WTC11 (cell line): Measurements from ENCODE around the gene WIZ. TPM values are rescaled to one million over a fixed set of nuclear protein-coding genes. Genes with fewer than 3 reads are reported as not detected.

Experiments
- ATAC-seq: fragments of 200-7000 bp; cut with Tn5 transposase; 2 replicates; pipeline ENCODE4 v1.10.0; 2021; ENCODE audit warnings: mild to moderate bottlenecking, moderate library complexity
- CTCF ChIA-PET: fragments of 300-600 bp; sonication (Branson Sonifier 250); formaldehyde crosslinking; loops from one replicate; lab custom pipeline; 2021; ENCODE audit warnings: antibody characterized with exemption; lab: Charles Lee
- POLR2A ChIA-PET: fragments of 350-600 bp; sonication (Branson Sonifier 250); formaldehyde crosslinking; loops from one replicate; lab custom pipeline; 2021; ENCODE audit warnings: antibody characterized with exemption; lab: Charles Lee
- DNase-seq: peaks from one replicate; pipeline ENCODE4 v3.0.0; 2021; ENCODE audit warnings: low spot score
- H3K27ac Mint-ChIP-seq: 2 replicates; pipeline ENCODE4 v1.8.0; 2021; ENCODE audit warnings: mixed read lengths
- H3K27me3 Mint-ChIP-seq: 2 replicates; pipeline ENCODE4 v1.8.0; 2021; ENCODE audit warnings: low read depth, mild to moderate bottlenecking, moderate library complexity, mixed read lengths
- H3K36me3 Mint-ChIP-seq: 2 replicates; pipeline ENCODE4 v1.8.0; 2021; ENCODE audit warnings: mixed read lengths
- H3K4me1 Mint-ChIP-seq: 2 replicates; pipeline ENCODE4 v1.8.0; 2022; ENCODE audit warnings: mixed read lengths
- H3K4me3 Mint-ChIP-seq: 2 replicates; pipeline ENCODE4 v1.8.0; 2021; ENCODE audit warnings: mild to moderate bottlenecking, moderate library complexity, mixed read lengths
- H3K9me3 Mint-ChIP-seq: 2 replicates; pipeline ENCODE4 v1.8.0; 2021; ENCODE audit warnings: mixed read lengths
- CREM ChIP-seq: sonication (generic); formaldehyde crosslinking; IDR thresholded peaks from 2 replicates; pipeline ENCODE4 v1.8.1; 2022; ENCODE audit warnings: mild to moderate bottlenecking, missing genetic modification reagents, moderate library complexity
- ETV6 ChIP-seq: sonication (generic); formaldehyde crosslinking; IDR thresholded peaks from 2 replicates; pipeline ENCODE4 v1.8.1; 2022; ENCODE audit warnings: mild to moderate bottlenecking, missing genetic modification reagents
- FOXP1 ChIP-seq: sonication (generic); formaldehyde crosslinking; IDR thresholded peaks from 2 replicates; pipeline ENCODE4 v1.8.0; 2022; ENCODE audit warnings: missing genetic modification reagents, mild to moderate bottlenecking, moderate library complexity, borderline replicate concordance
- HMGA2 ChIP-seq: fragments of 250-450 bp; sonication (Bioruptor Pico); IDR thresholded peaks from 2 replicates; pipeline ENCODE4 v1.4.0; 2021; ENCODE audit warnings: mild to moderate bottlenecking, moderate library complexity
- NFE2L1 ChIP-seq: sonication (generic); formaldehyde crosslinking; IDR thresholded peaks from 2 replicates; pipeline ENCODE4 v1.8.1; 2023; ENCODE audit warnings: missing genetic modification reagents
- NR1H2 ChIP-seq: sonication (generic); formaldehyde crosslinking; IDR thresholded peaks from 2 replicates; pipeline ENCODE4 v1.9.0; 2021; ENCODE audit warnings: mild to moderate bottlenecking, moderate library complexity, missing genetic modification reagents
- OVOL2 ChIP-seq: fragments of 250-450 bp; sonication (Bioruptor Pico); IDR thresholded peaks from 2 replicates; pipeline ENCODE4 v1.9.0; 2021; ENCODE audit warnings: mild to moderate bottlenecking, borderline replicate concordance
- PRRX2 ChIP-seq: fragments of 250-450 bp; sonication (Bioruptor Pico); IDR thresholded peaks from 2 replicates; pipeline ENCODE4 v1.8.0; 2021; ENCODE audit warnings: mild to moderate bottlenecking
- RORB ChIP-seq: fragments of 250-450 bp; sonication (Bioruptor Pico); IDR thresholded peaks from 2 replicates; pipeline ENCODE4 v1.9.0; 2021; ENCODE audit warnings: mild to moderate bottlenecking
- TCF7 ChIP-seq: sonication (generic); formaldehyde crosslinking; IDR thresholded peaks from 2 replicates; pipeline ENCODE4 v1.8.0; 2022; ENCODE audit warnings: mild to moderate bottlenecking, low read depth, missing genetic modification reagents, moderate library complexity
- ZNF121 ChIP-seq: sonication (generic); formaldehyde crosslinking; IDR thresholded peaks from 2 replicates; pipeline ENCODE4 v1.8.0; 2023; ENCODE audit warnings: missing genetic modification reagents
- ZNF416 ChIP-seq: fragments of 250-450 bp; sonication (Bioruptor Pico); IDR thresholded peaks from 2 replicates; pipeline ENCODE4 v1.9.0; 2021; ENCODE audit warnings: mild to moderate bottlenecking, inconsistent platforms
- total RNA-seq: library from RNA; stranded (reverse); gene quantifications from 3 replicates; pipeline ENCODE4 v1.2.3, GENCODE V29; 2021
- TF ChIP-seq, protein P1 (sequence below): sonication (generic); formaldehyde crosslinking; IDR thresholded peaks from 2 replicates; pipeline ENCODE4 v1.8.1; 2022; ENCODE audit warnings: low read depth, mild to moderate bottlenecking, moderate library complexity, missing genetic modification reagents, borderline replicate concordance
- TF ChIP-seq, protein P2 (sequence below): sonication (generic); formaldehyde crosslinking; IDR thresholded peaks from 2 replicates; pipeline ENCODE4 v1.8.0; 2022; ENCODE audit warnings: mild to moderate bottlenecking, missing genetic modification reagents
- TF ChIP-seq, protein P3 (sequence below): sonication (generic); formaldehyde crosslinking; IDR thresholded peaks from 2 replicates; pipeline ENCODE4 v1.8.0; 2023; ENCODE audit warnings: mild to moderate bottlenecking, missing genetic modification reagents
- TF ChIP-seq, protein P4 (sequence below): sonication (generic); formaldehyde crosslinking; conservative IDR thresholded peaks from 2 replicates; pipeline ENCODE4 v1.8.1; 2023; ENCODE audit warnings: mild to moderate bottlenecking, low read depth, missing genetic modification reagents, moderate library complexity
- TF ChIP-seq, protein P5 (sequence below): sonication (generic); formaldehyde crosslinking; IDR thresholded peaks from 2 replicates; pipeline ENCODE4 v1.8.0; 2022; ENCODE audit warnings: missing genetic modification reagents
- TF ChIP-seq, protein P6 (sequence below): sonication (generic); formaldehyde crosslinking; IDR thresholded peaks from 2 replicates; pipeline ENCODE4 v1.8.0; 2023; ENCODE audit warnings: missing genetic modification reagents
- TF ChIP-seq, protein P7 (sequence below): sonication (generic); formaldehyde crosslinking; IDR thresholded peaks from 2 replicates; pipeline ENCODE4 v1.8.1; 2023; ENCODE audit warnings: mild to moderate bottlenecking, missing genetic modification reagents
- TF ChIP-seq, protein P8 (sequence below): sonication (generic); formaldehyde crosslinking; IDR thresholded peaks from 2 replicates; pipeline ENCODE4 v1.8.1; 2023; ENCODE audit warnings: mild to moderate bottlenecking, missing genetic modification reagents, moderate library complexity

WIZ gene
- total RNA-seq, 1 experiment from 2014 or later = 43.9 TPM

DNA sequence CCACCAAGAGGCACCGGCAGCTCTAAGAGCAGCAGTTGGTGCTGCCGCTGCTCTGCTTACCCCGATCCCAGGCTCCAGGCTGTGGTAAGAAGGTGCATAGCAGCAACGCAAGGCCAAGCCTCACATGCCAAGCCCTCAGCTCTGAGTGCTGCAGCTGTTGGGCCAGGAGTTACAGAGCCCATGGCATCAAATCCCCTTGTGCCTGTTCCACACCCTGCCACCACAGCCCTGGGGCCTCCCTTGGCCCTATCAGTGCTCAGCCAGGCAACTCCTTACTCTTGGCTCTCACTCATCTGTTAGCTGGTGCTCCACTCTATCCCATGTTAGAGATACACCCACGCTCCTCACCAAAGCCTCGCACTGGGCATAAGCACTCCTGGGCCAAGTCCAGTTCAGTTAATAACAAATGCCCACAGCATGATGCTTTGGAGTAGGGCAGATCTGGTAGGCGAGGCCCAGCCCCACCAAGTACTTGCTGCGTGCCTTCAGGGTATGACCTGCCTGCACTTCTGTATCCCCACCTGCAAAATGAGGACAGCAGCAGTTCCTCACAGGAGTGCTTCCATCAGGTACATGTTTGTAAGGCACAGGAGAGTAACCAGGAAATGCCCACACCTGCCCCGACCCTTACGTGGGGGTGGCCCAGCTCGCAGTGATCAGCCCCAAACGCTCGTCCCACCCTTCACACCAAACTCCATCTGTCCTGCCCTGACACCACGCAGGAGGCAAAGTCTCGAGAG is 47.2 kb downstream of the WIZ start:
- TF ChIP-seq NR1H2 (CRISPR knock-in tag) = no peak
- TF ChIP-seq NFE2L1 = no peak
- TF ChIP-seq, protein P1, sequence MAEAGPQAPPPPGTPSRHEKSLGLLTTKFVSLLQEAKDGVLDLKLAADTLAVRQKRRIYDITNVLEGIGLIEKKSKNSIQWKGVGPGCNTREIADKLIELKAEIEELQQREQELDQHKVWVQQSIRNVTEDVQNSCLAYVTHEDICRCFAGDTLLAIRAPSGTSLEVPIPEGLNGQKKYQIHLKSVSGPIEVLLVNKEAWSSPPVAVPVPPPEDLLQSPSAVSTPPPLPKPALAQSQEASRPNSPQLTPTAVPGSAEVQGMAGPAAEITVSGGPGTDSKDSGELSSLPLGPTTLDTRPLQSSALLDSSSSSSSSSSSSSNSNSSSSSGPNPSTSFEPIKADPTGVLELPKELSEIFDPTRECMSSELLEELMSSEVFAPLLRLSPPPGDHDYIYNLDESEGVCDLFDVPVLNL = no peak
- TF ChIP-seq, protein P2, sequence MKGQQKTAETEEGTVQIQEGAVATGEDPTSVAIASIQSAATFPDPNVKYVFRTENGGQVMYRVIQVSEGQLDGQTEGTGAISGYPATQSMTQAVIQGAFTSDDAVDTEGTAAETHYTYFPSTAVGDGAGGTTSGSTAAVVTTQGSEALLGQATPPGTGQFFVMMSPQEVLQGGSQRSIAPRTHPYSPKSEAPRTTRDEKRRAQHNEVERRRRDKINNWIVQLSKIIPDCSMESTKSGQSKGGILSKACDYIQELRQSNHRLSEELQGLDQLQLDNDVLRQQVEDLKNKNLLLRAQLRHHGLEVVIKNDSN = no peak
- TF ChIP-seq OVOL2 = no peak
- TF ChIP-seq CREM (CRISPR knock-in tag) = no peak
- TF ChIP-seq ETV6 = no peak
- TF ChIP-seq, protein P3, sequence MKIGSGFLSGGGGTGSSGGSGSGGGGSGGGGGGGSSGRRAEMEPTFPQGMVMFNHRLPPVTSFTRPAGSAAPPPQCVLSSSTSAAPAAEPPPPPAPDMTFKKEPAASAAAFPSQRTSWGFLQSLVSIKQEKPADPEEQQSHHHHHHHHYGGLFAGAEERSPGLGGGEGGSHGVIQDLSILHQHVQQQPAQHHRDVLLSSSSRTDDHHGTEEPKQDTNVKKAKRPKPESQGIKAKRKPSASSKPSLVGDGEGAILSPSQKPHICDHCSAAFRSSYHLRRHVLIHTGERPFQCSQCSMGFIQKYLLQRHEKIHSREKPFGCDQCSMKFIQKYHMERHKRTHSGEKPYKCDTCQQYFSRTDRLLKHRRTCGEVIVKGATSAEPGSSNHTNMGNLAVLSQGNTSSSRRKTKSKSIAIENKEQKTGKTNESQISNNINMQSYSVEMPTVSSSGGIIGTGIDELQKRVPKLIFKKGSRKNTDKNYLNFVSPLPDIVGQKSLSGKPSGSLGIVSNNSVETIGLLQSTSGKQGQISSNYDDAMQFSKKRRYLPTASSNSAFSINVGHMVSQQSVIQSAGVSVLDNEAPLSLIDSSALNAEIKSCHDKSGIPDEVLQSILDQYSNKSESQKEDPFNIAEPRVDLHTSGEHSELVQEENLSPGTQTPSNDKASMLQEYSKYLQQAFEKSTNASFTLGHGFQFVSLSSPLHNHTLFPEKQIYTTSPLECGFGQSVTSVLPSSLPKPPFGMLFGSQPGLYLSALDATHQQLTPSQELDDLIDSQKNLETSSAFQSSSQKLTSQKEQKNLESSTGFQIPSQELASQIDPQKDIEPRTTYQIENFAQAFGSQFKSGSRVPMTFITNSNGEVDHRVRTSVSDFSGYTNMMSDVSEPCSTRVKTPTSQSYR = no peak
- TF ChIP-seq, protein P4, sequence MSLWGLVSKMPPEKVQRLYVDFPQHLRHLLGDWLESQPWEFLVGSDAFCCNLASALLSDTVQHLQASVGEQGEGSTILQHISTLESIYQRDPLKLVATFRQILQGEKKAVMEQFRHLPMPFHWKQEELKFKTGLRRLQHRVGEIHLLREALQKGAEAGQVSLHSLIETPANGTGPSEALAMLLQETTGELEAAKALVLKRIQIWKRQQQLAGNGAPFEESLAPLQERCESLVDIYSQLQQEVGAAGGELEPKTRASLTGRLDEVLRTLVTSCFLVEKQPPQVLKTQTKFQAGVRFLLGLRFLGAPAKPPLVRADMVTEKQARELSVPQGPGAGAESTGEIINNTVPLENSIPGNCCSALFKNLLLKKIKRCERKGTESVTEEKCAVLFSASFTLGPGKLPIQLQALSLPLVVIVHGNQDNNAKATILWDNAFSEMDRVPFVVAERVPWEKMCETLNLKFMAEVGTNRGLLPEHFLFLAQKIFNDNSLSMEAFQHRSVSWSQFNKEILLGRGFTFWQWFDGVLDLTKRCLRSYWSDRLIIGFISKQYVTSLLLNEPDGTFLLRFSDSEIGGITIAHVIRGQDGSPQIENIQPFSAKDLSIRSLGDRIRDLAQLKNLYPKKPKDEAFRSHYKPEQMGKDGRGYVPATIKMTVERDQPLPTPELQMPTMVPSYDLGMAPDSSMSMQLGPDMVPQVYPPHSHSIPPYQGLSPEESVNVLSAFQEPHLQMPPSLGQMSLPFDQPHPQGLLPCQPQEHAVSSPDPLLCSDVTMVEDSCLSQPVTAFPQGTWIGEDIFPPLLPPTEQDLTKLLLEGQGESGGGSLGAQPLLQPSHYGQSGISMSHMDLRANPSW (CRISPR knock-in tag) = no peak
- TF ChIP-seq, all 79 proteins: peak for 0
- Mint-ChIP-seq H3K27me3 (no peaks in the 10 kb centered on the region), H3K4me1 (peaks cover 3% of the 10 kb centered on the region; the same call in 1 of the 2 replicates), H3K4me3 (no peak overlapping the region), H3K36me3 (peaks cover 38% of the 10 kb centered on the region), H3K27ac (peak overlapping the region; percentile 70; the same call in 1 of the 2 replicates), H3K9me3 (no peaks in the 10 kb centered on the region)
- ChIA-PET CTCF (interaction anchor here (1.0 to 1.5 kb wide), 2 partner anchors 16 to 151 kb away, joined by 4 to 5 read pairs; partner anchors contain the start of gene AKAP8L), POLR2A (interaction anchor here (0.7 kb wide), 1 partner anchor 16 kb away, joined by 3 read pairs; the partner anchor contains the start of gene AKAP8L)
- no peak for DNase-seq
- ATAC-seq = no peak

DNA sequence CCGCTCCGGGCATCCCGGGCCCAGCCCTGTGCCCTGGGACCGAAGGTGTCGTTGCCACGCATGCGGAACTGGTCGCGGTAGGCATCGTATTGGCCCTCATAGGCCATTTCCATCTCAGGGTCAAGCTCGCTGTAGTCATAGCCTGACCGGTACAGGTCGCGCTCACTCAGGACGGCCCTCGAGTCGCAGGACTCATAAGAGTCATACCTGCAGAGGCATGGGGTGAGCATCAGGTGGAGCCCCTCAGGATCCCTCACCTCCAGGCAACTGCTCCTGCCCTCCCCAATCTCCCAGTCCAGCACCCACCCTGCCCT is 48.4 kb downstream of the WIZ start:
- peaks cover 47% of the 10 kb centered on the region for H3K36me3 Mint-ChIP-seq
- DNase-seq (no peak), ATAC-seq (no peak)
- H3K27ac Mint-ChIP-seq = no peak overlapping the region
- no peak overlapping the region for H3K4me3 Mint-ChIP-seq
- H3K27me3 Mint-ChIP-seq = no peaks in the 10 kb centered on the region
- ChIA-PET CTCF (no interaction called here), POLR2A (interaction anchor here (0.5 to 0.8 kb wide), 2 partner anchors 17 to 387 kb away, joined by 3 to 4 read pairs; partner anchors contain the start of gene AKAP8L)
- no peaks in the 10 kb centered on the region for H3K9me3 Mint-ChIP-seq
- peaks cover 3% of the 10 kb centered on the region; the same call in 1 of the 2 replicates for H3K4me1 Mint-ChIP-seq
- TF ChIP-seq FOXP1 (CRISPR knock-in tag) = no peak
- TF ChIP-seq TCF7 (CRISPR knock-in tag) = no peak
- TF ChIP-seq HMGA2 (CRISPR knock-in tag) = no peak
- TF ChIP-seq, protein P5, sequence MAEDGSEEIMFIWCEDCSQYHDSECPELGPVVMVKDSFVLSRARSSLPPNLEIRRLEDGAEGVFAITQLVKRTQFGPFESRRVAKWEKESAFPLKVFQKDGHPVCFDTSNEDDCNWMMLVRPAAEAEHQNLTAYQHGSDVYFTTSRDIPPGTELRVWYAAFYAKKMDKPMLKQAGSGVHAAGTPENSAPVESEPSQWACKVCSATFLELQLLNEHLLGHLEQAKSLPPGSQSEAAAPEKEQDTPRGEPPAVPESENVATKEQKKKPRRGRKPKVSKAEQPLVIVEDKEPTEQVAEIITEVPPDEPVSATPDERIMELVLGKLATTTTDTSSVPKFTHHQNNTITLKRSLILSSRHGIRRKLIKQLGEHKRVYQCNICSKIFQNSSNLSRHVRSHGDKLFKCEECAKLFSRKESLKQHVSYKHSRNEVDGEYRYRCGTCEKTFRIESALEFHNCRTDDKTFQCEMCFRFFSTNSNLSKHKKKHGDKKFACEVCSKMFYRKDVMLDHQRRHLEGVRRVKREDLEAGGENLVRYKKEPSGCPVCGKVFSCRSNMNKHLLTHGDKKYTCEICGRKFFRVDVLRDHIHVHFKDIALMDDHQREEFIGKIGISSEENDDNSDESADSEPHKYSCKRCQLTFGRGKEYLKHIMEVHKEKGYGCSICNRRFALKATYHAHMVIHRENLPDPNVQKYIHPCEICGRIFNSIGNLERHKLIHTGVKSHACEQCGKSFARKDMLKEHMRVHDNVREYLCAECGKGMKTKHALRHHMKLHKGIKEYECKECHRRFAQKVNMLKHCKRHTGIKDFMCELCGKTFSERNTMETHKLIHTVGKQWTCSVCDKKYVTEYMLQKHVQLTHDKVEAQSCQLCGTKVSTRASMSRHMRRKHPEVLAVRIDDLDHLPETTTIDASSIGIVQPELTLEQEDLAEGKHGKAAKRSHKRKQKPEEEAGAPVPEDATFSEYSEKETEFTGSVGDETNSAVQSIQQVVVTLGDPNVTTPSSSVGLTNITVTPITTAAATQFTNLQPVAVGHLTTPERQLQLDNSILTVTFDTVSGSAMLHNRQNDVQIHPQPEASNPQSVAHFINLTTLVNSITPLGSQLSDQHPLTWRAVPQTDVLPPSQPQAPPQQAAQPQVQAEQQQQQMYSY (CRISPR knock-in tag) = no peak
- TF ChIP-seq, protein P6, sequence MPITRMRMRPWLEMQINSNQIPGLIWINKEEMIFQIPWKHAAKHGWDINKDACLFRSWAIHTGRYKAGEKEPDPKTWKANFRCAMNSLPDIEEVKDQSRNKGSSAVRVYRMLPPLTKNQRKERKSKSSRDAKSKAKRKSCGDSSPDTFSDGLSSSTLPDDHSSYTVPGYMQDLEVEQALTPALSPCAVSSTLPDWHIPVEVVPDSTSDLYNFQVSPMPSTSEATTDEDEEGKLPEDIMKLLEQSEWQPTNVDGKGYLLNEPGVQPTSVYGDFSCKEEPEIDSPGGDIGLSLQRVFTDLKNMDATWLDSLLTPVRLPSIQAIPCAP (CRISPR knock-in tag) = no peak
- TF ChIP-seq, protein P7, sequence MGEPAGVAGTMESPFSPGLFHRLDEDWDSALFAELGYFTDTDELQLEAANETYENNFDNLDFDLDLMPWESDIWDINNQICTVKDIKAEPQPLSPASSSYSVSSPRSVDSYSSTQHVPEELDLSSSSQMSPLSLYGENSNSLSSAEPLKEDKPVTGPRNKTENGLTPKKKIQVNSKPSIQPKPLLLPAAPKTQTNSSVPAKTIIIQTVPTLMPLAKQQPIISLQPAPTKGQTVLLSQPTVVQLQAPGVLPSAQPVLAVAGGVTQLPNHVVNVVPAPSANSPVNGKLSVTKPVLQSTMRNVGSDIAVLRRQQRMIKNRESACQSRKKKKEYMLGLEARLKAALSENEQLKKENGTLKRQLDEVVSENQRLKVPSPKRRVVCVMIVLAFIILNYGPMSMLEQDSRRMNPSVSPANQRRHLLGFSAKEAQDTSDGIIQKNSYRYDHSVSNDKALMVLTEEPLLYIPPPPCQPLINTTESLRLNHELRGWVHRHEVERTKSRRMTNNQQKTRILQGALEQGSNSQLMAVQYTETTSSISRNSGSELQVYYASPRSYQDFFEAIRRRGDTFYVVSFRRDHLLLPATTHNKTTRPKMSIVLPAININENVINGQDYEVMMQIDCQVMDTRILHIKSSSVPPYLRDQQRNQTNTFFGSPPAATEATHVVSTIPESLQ = no peak
- TF ChIP-seq ZNF121 = no peak
- TF ChIP-seq NR1H2 (CRISPR knock-in tag) = no peak
- TF ChIP-seq PRRX2 = no peak
- TF ChIP-seq ZNF416 = no peak
- TF ChIP-seq, protein P8, sequence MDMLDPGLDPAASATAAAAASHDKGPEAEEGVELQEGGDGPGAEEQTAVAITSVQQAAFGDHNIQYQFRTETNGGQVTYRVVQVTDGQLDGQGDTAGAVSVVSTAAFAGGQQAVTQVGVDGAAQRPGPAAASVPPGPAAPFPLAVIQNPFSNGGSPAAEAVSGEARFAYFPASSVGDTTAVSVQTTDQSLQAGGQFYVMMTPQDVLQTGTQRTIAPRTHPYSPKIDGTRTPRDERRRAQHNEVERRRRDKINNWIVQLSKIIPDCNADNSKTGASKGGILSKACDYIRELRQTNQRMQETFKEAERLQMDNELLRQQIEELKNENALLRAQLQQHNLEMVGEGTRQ (CRISPR knock-in tag) = no peak
- no peak for TF ChIP-seq RORB (CRISPR knock-in tag)
